Endometrium (tissue), 2 donors: ENCODE results near the gene PALD1.

ENCODE experiments used
- FAIRE-seq: peaks from 2 replicates; lab custom pipeline; 2012; peaks lifted over from hg19 to GRCh38; lab: Jason Lieb, UNC
- donor health status: control.
- donor health status: control.

The PALD1 gene

DNA sequence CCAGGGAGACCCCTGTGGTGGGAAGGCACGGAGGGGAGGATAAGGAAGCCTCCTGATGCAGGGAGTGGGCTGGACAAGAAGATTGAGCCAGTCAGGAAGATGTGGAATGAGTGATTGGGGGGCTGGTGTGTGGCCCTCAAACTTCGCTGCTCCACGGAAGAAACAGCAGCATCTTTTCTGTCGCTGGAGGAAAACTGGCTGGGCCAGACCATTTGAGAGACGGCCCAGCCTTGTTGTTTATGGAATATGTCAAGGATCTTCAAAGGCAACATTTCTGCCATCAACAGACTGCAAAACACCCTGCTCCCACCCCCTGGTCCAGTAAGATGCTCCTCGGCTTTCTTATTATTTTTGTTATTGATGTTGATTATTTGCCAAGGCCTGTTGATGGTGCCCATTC is 29.4 kb downstream of the PALD1 start:
- no peak for FAIRE-seq

DNA sequence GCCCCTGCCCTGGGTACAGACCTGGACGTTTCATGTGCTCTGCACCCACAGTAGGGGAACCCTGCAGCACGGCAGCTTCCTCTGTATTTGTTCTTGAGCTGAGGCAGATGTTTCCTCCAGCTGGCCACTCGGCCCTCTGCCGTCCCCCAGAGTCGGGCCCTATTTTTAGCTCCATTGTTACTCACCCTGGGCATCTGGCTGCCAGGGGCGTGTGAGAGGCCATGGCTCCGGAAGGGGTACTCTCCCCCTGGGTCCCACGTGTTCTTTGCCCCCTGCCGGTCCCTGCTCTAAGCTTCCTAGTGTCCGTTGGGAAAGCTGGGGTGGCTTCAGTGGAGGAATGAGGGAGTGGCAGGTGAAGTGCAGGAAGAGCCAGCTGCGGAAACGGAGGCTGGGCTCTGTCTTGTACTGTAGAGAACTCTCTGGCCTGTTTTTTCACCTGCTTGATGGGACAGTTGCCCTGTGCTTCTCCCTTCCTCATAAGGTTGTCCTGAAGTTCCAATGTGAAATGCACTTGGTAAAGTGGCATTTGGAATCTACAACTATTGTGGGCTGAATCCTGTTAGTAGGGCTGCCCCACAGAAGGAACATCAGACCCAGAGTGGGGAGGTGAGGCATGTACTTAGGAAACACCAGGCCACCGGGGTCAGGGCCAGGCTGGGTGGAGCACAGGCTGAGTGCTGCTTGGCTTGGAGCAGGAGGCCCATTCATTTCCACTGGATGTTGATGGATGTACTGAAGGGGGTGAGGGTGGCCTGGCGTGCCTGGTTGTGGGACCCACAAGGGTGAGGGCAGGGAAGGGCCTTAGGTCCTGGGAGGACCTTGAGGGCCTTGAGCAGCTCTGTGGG is 30.6 kb downstream of the PALD1 start:
- FAIRE-seq, result no peak

DNA sequence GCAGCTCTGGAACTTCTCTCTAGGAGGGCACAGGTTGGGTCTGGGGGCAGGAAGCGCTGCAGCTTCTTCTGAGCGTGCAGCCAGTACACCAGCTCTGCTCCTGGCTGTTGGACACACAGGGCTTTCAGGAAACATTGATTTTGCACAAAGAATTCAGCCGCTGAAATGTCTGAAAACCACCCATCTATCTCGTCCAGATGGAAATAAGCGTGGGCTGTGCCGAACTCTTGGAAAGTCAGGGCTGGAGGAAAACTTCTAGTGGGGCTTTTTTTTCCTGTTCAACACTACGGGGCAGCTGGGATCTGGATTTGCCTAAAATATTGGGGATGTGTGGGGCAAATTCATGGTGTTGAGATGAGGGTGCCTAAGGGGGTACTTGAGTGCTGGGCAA is 31.2 kb downstream of the PALD1 start:
- no peak for FAIRE-seq

DNA sequence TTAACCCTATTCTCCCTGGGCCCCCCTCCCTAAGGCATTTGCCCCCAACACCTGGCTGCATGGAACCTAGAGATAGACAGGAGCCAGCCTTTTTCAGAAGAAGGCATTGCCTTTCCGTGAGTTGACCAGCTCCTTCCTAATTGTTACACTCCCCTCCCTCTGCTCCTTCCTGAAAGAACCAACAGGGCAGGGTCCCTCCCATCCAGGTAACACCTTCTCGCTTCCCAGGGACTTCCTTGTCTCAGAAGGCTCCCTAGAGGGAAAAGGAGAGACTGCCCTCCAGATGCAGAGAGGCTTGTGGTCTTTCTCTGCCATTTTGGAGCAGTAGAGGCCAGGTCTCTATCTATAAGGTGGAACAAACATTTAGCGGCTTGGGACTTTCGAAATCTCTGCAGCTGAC is 31.9 kb downstream of the PALD1 start:
- no peak for FAIRE-seq

DNA sequence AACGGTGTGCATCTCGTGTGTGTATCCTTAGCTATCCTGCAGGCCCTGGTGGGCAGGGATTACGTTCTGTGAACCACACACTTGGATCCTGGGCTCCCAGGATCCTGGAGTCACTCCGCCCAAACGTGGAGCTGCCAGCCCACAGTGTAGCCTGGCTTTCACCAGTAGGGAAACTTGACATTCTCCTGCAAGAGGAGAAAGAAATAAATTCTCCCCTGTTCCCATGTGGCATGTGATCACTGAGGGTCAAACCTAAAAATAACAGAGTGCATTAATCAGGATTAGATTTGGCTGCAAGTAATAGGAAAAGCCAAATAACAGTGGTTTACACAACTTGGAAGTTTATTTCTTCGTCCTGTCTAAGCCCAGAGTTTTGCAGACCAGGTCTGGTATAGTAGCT is 32.3 kb downstream of the PALD1 start:
- FAIRE-seq, result no peak

DNA sequence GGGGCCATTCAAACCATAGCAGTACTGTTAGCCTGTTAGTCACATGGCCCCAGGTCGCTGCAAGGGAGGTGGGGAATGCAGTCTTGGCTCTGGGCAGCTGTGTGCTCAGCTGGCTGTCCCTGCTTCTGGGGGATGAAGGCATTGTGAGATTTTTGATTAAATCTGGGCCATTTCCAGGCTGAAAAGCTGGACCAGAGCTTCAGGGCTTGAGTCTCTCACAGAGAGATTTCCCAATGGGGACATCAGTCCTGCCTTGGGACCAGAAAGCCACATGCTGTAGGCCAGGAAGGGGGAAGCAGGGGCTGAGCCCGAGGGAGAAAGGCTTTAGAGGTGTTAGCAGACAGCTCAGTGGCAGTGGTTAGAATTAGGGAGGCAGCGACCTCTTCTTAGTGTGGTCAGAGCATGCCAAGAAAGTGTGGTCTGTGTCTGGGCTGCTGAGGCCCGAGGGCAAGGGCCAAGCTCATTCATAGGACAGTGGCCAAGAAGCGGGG is 33.6 kb downstream of the PALD1 start:
- no peak for FAIRE-seq

DNA sequence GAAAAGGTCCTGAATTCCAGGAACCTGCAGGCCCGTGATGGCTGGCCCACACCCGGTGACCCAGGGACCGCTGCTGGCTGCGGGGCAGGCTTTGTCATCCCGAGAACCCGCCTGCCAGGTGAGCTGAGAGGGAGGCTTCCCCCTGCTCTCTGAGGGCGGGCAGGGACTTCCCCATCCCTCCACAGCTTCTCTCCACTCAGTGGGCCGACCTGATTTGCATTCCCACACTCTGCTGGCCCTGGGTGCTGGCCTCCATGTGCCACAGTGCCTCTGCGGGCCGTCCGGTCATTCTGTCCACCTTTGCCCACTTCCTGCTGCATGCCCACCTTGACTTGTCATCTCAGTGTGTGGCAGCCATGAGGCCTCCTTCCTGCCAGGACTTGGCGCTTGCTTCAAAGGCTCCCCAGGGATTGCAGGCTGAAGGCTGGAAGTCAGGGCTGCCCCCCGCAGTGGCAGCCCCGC is 35.3 kb downstream of the PALD1 start:
- no peak for FAIRE-seq

DNA sequence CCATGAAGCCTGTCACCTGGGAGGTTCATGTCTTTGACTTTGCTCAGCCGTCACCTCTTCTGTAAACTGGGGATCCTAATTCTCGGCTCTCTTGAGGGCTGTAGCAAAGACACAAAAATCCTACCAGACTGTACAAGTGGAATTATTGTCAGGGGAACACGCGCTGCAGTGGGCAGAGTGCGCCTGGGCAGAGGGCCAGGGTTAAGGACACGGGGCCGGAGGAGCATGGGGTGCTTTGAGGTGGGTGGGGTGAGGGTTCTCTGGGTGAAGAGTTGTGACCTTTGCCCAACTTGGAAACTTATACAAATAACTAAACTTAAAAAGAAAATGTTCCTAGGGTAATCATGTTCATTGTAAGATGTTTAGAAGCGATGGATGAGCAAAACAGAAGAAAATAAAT is 36.0 kb downstream of the PALD1 start:
- FAIRE-seq, result no peak

DNA sequence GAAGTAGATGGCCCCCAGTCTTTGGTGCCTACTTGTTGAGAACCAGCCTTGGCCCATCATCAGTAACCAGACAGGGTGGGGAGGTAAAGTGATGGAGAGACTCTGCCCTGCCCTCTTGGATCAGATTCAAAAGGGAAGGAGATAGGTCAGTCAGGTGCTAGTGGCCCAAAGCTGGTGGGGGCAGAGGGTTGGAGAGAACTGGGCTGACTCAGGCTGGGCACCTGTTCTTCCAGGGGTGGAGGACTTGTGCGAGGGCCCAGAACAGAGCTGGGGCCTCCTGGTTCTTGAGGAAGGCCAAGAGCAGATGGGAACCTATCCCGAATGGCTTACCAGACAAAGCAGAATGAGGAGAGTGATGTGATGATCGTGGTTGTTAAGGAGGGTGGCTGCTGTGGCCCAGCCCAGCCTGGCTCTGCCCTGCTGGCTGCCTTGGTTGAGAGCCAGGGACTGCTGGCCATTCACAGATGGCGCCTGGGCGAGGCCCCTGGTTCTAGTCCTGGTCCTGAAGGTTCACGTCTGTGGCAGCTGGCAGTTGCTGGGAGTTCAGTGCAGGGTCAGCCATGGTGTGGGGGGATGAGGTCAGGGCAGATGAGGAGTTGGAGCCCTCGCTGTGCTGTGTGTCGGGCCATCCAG is 36.6 kb downstream of the PALD1 start:
- no peak for FAIRE-seq

DNA sequence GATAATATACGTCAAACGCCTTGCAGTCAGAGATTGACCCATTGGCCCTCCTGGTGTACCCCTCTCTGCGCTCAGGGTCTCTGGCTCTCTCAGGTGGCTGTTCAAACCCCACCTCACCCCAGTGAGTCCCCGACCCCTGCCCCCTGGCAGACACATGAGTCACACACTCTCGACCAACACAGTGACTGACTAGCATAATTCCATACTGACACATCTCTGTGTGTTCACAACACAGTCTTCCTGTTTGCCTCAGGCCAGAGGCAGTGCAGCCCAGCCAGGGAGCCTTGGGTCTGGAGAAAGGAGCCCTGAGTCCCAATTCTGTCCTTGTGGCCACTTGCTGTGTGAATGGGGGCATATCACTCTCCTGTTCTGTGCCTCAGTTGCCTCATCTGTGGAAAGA is 40.1 kb downstream of the PALD1 start:
- FAIRE-seq, result no peak

DNA sequence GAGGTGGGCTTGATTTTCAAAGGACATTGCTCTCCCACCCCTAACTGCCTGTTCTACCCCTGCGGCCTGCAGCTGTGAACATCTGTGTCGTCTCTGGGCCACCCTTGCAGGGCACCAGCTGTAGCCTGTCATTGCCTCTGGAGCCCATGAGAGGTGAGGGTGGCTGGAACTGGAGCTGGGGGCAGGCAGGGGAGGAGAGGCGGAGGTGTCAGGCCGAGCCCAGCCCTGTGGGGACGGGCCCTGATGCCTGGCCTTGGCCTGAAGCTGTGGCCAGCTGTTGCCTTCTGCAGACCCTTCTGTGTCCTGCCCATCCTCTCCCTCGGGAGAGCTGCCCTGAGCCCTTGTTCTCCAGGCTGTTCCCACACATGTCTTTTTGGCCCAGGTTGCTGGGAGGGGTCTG is 44.5 kb downstream of the PALD1 start:
- no peak for FAIRE-seq

DNA sequence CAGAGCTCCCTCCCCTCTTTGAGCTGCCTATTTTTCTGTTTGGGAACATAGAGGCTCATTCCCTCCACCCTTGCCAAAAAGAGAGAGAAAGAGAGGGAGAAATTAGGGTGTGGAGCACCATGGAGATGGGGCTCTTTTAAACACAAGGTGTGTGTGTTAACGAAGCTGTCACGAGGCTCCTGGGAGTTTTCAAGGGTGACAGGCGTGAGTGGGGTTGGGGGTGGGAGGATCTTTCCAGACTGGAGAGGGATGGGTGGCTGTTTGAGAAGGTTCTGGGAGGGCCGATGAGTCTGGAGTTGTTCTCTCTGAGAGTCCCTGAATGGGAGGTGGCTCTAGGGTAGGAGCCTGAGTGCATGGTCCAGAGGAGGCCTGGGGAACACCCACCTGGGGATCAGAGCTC is 45.0 kb downstream of the PALD1 start:
- FAIRE-seq, result no peak

DNA sequence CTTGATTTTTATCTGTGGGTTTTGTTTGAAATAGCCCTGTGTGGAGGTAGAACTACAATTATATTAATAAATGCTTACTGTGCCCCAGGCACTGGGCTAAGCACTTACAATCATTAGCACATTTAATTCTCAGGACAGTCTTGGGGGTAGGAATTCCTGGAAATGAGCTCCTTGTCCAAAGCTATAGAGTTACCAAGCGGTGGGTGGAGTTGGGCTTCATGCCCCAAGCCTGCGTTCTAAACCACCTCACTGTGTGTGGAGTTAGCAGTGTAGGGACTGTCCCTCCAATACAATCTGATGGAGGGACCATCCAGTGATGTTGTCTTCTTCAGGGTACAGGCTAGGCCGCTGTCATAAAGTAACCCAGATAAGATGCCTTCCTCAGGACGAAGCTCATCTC is 49.7 kb downstream of the PALD1 start:
- FAIRE-seq, result no peak

DNA sequence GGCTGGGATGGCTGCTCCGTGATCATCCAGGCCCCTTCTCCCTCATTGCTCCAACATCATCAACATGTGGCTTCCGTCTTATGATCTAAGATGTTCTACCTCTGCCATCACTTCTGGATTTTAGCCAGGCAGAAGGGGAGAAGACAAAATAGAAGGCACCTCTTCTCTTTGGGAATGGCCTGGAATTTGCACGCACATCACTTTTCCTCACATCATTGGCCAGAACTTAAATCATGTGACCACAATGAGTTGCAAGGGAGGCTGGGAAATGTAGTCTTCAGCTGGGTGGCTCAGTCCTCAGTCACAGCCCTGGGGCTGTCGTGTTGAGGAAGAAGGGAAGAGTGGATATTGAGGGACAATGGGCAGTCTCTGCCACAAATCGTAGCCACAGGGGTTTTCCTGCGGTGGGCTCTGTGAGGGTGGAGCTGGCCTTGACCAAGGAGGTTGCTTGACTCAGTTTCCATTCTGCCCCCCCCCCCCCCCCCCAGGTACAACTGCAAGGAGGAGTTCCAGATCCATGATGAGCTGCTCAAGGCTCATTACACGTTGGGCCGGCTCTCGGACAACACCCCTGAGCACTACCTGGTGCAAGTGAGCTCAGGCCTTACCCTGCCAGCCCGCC is 50.3 kb downstream of the PALD1 start:
- FAIRE-seq, result no peak

DNA sequence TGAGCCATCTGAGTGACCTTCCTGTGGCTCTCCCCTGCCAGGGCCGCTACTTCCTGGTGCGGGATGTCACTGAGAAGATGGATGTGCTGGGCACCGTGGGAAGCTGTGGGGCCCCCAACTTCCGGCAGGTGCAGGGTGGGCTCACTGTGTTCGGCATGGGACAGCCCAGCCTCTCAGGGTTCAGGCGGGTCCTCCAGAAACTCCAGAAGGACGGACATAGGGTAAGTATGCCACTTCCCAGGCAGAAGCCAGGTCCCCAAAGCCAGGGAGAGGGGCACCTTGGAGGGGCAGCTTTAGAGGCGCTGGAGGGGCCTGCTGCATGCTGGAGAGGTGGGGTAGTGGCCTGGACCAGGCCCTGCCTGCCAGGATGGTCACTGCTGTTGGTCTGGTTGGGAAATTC is 51.3 kb downstream of the PALD1 start:
- no peak for FAIRE-seq

DNA sequence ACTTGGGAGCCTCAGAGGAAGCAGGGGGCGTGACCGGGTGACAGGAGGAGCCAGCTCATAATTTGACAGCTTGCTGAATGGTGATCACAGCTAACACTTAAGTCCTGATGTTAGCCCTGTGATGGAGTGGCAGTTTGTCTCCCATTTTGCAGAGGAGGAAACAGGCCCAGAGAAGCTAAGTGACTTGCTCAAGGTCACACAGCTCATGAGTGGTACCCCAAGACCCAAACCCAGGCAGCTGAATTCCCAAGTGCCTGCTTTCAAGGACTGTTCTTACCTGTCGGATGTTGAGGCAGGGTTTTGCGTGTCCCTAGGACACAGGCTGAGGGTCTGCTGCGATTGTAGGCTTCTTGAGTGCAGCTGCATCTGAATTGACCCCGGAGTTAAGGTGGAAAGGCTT is 51.7 kb downstream of the PALD1 start:
- FAIRE-seq, result no peak

DNA sequence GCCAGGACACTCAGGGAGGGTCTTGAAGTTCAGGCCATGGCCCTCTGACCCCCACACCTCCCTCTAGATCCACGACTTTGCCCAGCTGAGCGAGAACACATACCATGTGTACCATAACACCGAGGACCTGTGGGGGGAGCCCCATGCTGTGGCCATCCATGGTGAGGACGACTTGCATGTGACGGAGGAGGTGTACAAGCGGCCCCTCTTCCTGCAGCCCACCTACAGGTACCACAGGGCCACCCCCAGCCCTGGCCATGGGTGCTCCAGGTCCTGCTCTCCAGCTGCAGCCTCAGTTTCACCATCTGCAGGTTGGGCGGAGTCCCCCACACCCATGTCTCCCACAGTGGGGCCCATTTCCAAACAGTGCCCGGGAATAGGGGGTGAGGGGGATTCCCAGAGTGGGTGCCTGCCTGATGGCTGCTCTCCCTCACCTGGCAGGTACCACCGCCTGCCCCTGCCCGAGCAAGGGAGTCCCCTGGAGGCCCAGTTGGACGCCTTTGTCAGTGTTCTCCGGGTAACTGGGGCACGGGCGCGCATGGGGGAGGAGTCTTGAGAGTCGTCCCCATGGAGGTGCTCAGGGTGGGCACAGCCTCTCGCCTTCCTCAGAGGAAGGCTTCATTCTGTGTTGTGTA is 54.1 kb downstream of the PALD1 start:
- no peak for FAIRE-seq

DNA sequence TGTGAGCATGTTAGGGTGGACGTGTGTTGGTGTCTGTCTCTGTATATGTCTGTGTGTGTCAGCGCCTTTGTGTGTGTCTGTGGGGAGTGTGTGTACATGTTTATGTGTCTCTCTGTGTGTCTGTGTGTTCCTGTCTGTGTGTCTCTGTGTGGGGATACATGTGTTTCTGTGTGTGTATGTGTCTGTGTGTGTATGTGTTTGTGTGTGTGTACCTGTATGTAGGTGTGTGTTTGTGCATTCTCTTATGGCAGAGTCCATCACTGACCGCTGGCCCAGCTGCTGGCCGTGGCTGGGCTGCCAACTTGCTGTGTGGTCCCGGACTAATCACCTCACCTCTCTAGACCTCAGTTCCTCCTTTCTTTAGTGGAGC is 54.6 kb downstream of the PALD1 start:
- no peak for FAIRE-seq

DNA sequence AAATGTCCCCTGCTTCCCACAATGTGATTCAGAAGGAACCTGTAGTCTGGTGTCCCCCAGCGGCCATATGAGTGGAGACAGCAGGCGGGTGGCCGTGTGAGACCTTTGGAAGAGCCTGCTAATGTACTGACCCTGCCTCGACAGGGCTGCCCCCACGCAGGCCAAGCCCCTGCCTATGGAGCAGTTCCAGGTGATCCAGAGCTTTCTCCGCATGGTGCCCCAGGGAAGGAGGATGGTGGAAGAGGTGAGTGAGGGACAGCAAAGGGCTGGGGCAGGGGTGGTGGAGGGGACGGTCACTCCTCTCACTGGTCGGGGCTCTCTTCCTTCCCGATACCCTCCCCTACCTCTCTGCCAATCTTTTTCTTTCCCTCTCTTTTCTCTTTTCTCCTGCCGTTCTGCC is 55.7 kb downstream of the PALD1 start:
- FAIRE-seq, result no peak

DNA sequence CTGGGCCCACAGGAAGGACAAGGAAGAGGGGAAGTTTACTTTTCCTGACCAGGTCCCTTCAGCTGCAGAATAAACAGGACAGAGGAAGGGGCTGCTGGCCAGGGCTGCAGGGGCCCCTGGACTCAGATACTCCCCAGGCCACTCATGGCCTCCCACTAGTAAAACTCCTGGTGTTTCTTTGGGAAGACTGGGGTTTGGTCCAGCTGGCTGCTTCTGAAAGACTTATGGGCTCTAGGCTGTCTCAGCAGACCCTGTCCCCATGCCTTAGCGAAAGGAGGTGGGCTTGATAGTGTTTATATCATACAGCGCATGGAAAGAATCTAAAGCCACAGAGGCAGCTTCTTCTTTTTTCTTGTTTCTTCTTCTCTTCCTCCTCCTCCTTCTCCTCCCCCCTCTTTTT is 56.4 kb downstream of the PALD1 start:
- FAIRE-seq, result no peak

DNA sequence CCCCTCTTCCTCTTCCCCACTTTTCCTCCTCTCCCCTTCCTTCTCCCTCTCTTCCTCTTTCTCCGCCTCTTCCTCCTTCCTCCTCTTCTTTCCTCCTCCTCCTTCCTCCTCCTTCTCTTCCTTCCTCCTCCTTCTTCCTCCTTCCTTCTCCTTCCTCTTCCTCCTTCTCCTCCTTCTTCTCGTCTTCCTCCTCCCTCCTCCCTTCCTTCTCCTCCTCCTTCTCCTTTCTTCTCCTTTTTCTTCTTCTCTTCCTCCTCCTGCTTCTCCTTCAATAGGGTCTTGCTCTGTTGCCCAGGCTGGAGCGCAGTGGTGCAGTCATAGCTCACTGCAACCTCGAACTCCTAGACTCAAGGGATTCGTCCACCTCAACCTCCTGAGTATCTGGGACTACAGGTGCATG is 56.9 kb downstream of the PALD1 start:
- no peak for FAIRE-seq

DNA sequence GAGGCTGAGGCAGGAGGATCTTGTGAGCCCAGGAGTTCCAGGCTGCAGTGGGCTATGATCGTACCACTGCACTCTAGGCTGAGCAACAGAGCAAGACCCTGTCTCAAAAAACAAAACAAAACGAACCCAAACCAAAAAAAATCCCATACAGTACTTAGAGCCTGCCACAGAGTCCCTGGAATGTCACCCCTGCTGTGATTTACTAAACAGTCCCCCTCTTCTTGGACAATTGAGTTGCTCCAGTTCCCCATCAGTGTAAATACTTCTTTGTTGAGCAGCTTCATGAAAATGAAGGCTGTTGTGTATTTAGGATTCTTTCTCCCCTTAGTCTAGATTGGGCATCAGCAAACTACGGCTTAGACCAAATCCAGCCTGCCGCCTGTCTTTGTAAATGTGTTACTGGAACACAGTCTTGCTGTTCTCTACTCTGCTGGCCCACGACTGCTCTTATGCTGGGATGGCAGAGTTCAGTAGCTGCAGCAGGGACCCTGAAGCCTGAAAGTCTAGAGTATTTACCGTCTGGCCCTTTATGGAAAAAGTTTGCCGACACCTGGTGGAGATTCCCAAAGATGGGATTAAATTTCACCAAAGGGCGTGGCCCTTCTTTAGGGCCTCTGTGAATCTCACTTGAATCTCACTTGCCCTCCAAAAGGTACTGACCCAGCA is 57.8 kb downstream of the PALD1 start:
- FAIRE-seq, result no peak
